Adrenal gland (tissue), 12 donors: Measurements from ENCODE around the gene UGT1A6. TPM values are rescaled to one million over a fixed set of nuclear protein-coding genes. Genes with fewer than 3 reads are reported as not detected.

ENCODE experiments used
- DNase-seq, 7 donors: peaks; one replicate each; pipeline ENCODE4 v3.0.0-alpha.2; 2019 to 2020
- H3K27ac ChIP-seq, 5 donors: fragments of 200-600 bp; sonication (generic) in 4 of 5; 1 replicate in 3 of 5; 2 replicates in 2 of 5; pipeline versions ENCODE4 v1.5.1 to v1.8.0; 2016 to 2020; ENCODE audit warnings: mild to moderate bottlenecking in 1 of 5
- H3K27me3 ChIP-seq: fragments of 200-600 bp; 2 replicates; pipeline ENCODE4 v1.8.0; 2021
- H3K36me3 ChIP-seq, 2 donors: fragments of 200-600 bp; replicated peaks in 1 of 2; 1 replicate in 1 of 2; 2 replicates in 1 of 2; pipeline versions ENCODE4 v1.5.1 to v1.8.0; 2018 to 2022
- H3K4me1 ChIP-seq, 2 donors: fragments of 200-600 bp; replicated peaks in 1 of 2; 1 replicate in 1 of 2; 2 replicates in 1 of 2; pipeline versions ENCODE4 v1.5.1 to v1.8.0; 2018 to 2021
- H3K4me3 ChIP-seq, 4 donors: fragments of 200-600 bp; sonication (generic) in 3 of 4; one replicate each; pipeline ENCODE4 v1.5.1; 2016 to 2018
- H3K9me3 ChIP-seq, 3 donors: fragments of 200-600 bp; sonication (generic) in 1 of 3; replicated peaks in 1 of 3; 1 replicate in 2 of 3; 2 replicates in 1 of 3; pipeline versions ENCODE4 v1.5.1 to v1.8.0; 2016 to 2021
- CTCF ChIP-seq, 6 experiments: fragments of 450-650 bp in 4 of 6; fragments of 200-600 bp in 2 of 6; sonication (generic) in 1 of 6; IDR thresholded peaks; 1 replicate in 5 of 6; 2 replicates in 1 of 6; pipeline versions ENCODE4 v1.5.1 to v1.8.0; 2016 to 2021; ENCODE audit warnings: antibody characterized with exemption in 6 of 6, mild to moderate bottlenecking in 2 of 6, moderate library complexity in 1 of 6
- POLR2A ChIP-seq, 2 donors: fragments of 450-650 bp; IDR thresholded peaks; one replicate each; pipeline ENCODE4 v1.6.1; 2017; ENCODE audit warnings: antibody characterized with exemption in 2 of 2, mild to moderate bottlenecking in 2 of 2, moderate library complexity in 1 of 2
- WGBS, 4 donors: extraction: QIAGEN DNeasy Blood & Tissue Kit in 2 of 4; methylation state at CpG; one replicate each; pipeline versions ENCODE4 v1.1.5 to v1.1.7; 2013 to 2017; 5-methylcytosine and 5-hydroxymethylcytosine counted together
- intact Hi-C, 2 donors: fragments of 100-400 bp; cut with DNase I; formaldehyde crosslinking; loops; one replicate each; pipeline versions ENCODE4 v1.14.1 to v1.15.0; 2022 to 2023
- polyA plus RNA-seq, 3 donors: library from polyadenylated mRNA; stranded (reverse); fragments of 200-250 nt in 2 of 3; fragments of 350-450 nt in 1 of 3; fragmentation: Illumina TruSeq in 1 of 3; extraction: RNeasy Lipid Tissue Mini Kit (QIAGEN cat#74804) in 1 of 3; gene quantifications; one replicate each; pipeline ENCODE4 v1.2.3, GENCODE V29; 2013 to 2014
- total RNA-seq, 9 donors: library from RNA; depleted of rRNA in 4 of 9; stranded (reverse); fragments of >200 nt in 4 of 9; fragments of 120-200 nt in 1 of 9; fragmentation: NEBNext Ultra II Directional in 1 of 9; extraction: Animal tissue kit (Norgen Biotek cat#: 25700) in 1 of 9; gene quantifications; one replicate each; pipeline versions ENCODE4 v1.1.0 to v1.2.4, GENCODE V29; 2013 to 2023
- donor health status: healthy with polysubstance abuse.
- donor health status: Bipolar disorder and iron deficiency.
- donor health status: DM: yes; HTN: yes; CAD: no.
- donor health status: DM: no; HTN: no; CAD: no.
- donor health status: DM: no; HTN: no; CAD: no.
- donor health status: DM: yes; HTN: yes; CAD: no.

UGT1A6 gene
- total and polyA plus RNA-seq, 12 donors: 0.16 TPM; not detected in 11

- intact Hi-C loops: no loop called here
- H3K4me3 ChIP-seq: no peak overlapping the region
- WGBS, 4 donors: 66 to 80% (median 71%) methylated on average over 5 of the region's 5 CpGs
- no peak overlapping the region for H3K27ac ChIP-seq
- H3K9me3 ChIP-seq: no peaks in the 10 kb centered on the region
- no peak for DNase-seq
- H3K36me3 ChIP-seq: no peaks in the 10 kb centered on the region
- no peaks in the 10 kb centered on the region for H3K4me1 ChIP-seq
- H3K27me3 ChIP-seq: no peaks in the 10 kb centered on the region
- TF ChIP-seq POLR2A (IDR thresholded peaks at IDR 0.05) (no peak), CTCF (IDR thresholded peaks at IDR 0.05) (no peak)
These were observed 4.3 kb upstream of the UGT1A6 start for GRCh38 chr2:233688341-233688740.

- Histone ChIP-seq H3K4me1 (no peaks in the 10 kb centered on the region), H3K36me3 (no peaks in the 10 kb centered on the region), H3K4me3 (no peak overlapping the region), H3K9me3 (no peaks in the 10 kb centered on the region), H3K27me3 (no peaks in the 10 kb centered on the region), H3K27ac (no peak overlapping the region)
- DNase-seq: no peak
- TF ChIP-seq POLR2A (IDR thresholded peaks at IDR 0.05): no peak
- no peak for TF ChIP-seq CTCF (IDR thresholded peaks at IDR 0.05)
- intact Hi-C loops: no loop called here
These were observed 3.7 kb upstream of the UGT1A6 start for GRCh38 chr2:233689031-233689430.

- no peak for DNase-seq
- Histone ChIP-seq H3K4me3 (no peak overlapping the region), H3K4me1 (no peaks in the 10 kb centered on the region), H3K36me3 (no peaks in the 10 kb centered on the region), H3K9me3 (no peaks in the 10 kb centered on the region), H3K27ac (no peak overlapping the region), H3K27me3 (no peaks in the 10 kb centered on the region)
- 18 to 27% (median 24%) methylated on average over 3 of the region's 3 CpGs for WGBS, 4 donors
- no peak for TF ChIP-seq POLR2A (IDR thresholded peaks at IDR 0.05)
- TF ChIP-seq CTCF (IDR thresholded peaks at IDR 0.05): no peak
- intact Hi-C loops: no loop called here
These were observed 3.2 kb upstream of the UGT1A6 start for GRCh38 chr2:233689501-233689900.

GRCh38 chr2:233690444-233690843 lies 2.2 kb upstream of the UGT1A6 start:
- DNase-seq: peak in 3 of 7 donors; percentile 12 to 28 (median 23)
- Histone ChIP-seq H3K36me3 (no peaks in the 10 kb centered on the region), H3K9me3 (no peaks in the 10 kb centered on the region), H3K4me3 (no peak overlapping the region), H3K27ac (no peak overlapping the region), H3K27me3 (no peaks in the 10 kb centered on the region), H3K4me1 (no peaks in the 10 kb centered on the region)
- TF ChIP-seq CTCF (IDR thresholded peaks at IDR 0.05): no peak
- no peak for TF ChIP-seq POLR2A (IDR thresholded peaks at IDR 0.05)
- intact Hi-C loops: no loop called here
- 55 to 62% (median 60%) methylated on average over 4 of the region's 4 CpGs for WGBS, 4 donors
